ENCODE measurements around the gene NTF3.

NTF3 gene

DNA sequence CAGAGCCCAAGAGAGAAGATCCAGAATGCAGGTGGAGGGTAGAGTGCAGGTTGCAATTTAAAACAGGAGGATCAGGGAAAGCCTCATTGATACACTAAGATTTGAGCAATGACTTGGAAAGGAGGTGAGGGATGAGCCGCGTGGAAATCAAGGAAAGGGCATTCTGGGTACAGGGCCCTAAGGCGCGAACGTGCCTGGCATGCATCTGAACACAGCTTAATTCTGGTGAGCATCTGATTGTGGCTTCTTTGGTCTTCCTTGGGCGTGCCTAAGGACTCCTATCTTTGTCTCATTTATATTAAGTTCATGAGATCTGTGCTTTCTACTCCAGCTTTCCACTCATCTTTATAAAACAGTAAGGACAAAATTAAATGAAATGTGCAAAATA lies 79.3 kb downstream of the NTF3 start:
- DNase-seq (ENCODE audit: low read depth), result no peak

DNA sequence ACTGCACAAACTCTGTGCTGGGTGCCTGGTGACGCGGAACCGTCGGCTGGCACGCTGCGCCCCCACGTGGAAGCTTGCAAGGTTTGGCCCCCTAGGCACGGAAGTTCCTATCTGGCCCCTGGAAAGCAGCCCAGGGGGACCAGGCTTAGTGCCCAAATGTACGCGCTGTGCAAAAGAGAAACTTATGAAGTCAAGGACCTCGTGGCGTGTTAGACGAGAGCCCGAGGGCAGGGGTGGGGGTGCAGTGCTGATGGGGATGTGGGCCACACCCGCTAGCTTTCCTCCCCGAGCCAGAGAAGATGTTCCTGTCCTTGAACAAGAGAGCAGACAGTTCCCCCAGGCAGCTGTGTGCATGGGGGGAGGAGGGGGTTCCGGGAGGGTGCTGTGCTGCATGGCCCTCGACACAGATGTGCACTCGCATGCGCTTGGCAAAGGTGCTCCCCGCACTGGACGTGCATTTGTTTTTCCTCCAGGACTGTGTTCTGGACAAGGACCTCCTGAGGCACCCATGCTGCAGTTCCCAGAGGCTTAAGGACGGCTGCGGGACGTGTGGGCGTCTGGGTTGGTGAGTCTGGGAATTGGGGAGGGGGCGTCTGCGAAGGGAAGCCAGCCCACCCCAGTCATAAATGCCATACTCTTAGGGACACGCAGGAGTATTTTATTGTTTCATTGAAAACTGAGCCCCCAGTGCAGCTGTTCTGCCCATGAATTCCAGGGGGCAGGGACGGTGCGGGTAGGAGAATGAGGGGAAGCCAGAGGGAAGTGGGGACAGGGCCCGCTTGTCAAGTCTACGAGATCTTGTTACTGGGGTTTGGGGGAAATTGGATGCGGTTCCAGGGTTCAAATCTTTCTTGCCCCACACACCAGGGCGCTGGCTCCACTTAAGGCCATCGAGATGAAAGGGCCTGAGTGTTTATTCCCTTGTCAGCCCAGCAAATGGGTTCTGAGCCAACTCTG lies 80.0 kb downstream of the NTF3 start:
- no peak for DNase-seq (ENCODE audit: low read depth)

DNA sequence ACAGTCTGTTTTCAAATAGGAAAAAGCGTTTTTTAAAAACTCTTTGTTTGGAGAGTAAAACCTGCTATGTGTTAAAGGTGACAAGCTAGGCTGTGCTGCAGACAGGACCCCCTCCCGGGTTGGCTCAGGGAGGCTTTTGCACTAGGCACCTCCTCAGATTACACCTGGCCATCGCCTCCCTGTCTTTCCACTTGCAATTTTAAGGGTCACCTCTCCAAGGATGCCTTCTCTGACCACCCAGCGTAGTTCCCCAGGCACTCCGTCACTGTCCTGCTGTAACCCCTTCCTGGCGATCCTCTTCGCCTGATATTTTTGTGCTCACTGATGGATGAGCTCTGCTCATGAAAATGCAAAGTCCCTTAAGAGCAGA lies 80.7 kb downstream of the NTF3 start:
- no peak for DNase-seq (ENCODE audit: low read depth)

DNA sequence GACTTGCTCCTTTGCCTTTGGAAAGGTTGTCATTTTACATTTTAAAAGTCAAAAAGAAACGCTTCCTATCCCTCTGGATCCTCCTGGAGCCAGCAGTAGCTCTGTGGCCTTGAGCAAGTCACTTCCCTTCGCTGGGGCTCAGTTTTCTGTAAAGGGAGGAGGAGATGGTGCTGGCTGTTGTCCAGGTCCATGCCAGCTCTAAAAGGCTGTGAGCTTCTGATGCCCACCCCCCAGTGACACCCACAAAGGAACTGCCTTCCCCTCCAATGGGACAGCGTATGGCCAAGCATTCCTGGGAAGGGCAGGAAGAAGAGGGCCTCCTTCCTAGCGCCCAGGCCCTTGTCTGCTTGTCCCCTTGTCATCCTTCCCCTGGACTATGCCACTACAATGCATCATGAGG lies 81.5 kb downstream of the NTF3 start:
- DNase-seq (ENCODE audit: low read depth), result no peak

DNA sequence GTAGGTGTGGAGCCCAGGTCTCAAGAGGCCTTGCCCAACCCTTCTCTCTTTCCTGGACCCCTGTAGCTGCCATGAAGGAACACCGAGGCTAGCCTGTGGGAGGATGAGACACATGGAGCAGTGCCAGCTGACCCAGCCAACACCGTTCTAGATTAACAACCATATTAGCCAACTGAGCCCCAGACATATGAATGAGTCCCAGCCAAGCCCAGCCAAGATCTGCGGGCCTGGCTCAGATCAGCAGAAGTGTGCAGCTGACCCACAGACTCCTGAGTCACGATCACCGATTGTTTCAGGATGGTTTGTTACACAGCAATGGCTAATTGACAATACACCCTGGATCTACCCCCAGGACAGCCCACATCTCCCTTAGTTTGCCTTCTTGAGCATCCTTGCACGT lies 82.1 kb downstream of the NTF3 start:
- no peak for DNase-seq (ENCODE audit: low read depth)

DNA sequence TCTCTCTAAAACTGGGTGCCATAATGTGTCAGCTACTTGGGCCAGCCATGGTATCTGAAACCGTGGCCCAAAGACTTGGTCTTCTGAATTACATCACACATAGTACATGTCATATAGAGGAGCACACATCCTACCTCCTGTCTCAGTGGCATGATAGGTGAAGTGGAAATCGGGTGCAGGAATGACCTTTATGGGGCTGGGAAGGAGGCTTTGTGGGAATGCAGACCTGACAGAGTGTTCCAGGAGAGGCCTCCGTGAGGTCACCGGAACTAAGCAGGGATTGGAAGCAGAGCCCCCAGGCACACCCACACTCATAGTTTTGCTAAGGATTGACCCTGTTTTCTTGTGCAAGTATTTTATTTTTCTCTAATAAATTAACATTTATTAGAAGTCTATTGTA lies 82.6 kb downstream of the NTF3 start:
- DNase-seq (ENCODE audit: low read depth), result no peak

DNA sequence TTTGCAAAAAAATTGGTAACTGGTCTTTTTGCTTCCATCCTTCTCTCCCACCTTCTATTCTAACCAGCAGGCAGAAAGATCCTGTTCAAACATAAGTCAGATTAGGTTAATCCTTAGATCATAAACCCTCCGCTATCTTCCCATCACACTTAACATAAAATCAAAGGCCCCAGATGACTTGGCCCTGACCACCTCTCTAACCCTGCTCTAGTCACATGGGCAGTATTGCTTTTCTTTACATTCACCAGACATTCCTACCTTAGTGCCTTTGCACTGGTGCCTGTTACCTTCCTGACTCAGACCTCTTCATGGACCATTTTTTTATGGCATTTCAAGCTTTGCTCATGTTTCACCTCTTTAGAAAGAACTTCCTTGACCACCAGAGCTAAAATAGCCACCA lies 83.5 kb downstream of the NTF3 start:
- no peak for DNase-seq (ENCODE audit: low read depth)

DNA sequence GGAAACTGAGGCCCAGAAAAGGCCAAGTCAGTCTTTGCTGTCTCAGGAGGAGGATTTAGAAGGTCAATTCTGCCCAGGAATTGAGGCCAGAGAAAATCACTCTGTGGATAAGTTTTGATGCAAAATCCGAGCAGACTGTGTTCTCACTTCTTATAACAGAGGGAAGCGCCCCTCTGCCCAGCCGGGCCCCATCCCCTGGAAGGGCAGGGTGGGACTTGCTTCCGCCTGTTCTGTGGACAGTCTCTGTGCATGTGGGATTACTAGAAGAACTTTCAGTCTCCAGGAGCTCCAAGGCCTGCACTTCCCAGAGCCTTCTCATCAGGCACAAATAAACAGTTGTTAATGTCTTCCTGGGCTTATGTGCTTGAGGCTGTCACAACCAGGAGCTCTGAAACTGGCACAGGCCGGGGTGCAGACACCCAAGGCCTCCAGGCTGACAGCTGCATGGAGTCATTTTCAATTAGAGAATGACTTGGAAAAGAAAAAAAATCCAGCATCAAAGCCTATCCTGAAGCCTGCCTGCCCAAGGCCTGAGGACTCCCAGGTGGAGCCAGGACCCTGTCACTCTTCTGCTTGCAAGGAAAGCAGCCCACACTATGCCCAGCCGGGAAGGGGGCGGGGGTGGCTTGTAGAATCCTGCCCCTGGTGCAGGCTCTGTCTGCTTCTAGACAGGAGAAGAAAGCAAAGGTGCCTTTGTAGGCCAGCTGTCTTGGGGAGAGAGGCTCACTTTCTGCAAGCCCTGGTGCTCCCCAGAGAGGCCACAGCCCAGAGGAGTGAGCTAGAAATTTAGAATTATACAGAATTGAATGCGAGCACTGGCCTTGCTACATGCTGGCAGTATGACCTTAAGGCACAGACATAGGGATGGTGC lies 84.7 kb downstream of the NTF3 start:
- DNase-seq (ENCODE audit: low read depth), result no peak

DNA sequence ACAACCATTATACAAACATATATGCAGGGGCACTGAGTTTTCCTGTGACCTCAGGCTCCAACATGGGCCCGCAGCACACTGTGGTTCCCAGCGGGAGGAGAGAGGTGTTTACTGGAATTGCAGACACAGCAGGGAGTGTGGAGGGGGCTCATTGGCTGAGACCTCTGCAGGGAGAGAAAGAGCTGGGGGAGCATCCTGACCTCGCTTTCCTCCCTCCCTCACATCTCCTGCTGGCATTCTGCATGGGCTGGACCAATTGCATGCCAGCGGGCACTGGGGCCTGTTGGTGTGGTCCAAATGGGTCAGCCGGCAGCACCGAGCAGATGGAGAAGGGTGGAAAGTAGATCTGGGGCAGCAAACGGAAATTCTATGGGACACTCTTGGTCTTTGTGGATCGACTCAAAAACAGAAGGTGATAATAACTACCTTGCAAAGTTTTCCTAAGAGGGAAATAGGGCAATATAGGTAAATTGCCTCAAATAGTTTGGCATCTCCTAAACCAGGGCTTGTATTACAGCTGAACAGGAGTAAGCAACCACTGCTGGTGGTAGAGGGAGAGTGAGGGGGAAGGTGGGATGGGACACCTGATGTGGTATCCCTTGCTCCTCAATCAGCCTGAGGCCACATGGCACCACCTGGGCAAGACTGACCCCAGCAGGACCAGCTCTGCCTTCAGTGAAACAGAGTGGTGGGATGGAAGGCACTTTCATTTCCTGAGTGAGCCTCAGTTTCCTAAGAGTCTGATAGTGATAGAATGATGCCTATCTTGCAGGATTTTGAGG lies 86.9 kb downstream of the NTF3 start:
- no peak for DNase-seq (ENCODE audit: low read depth)

DNA sequence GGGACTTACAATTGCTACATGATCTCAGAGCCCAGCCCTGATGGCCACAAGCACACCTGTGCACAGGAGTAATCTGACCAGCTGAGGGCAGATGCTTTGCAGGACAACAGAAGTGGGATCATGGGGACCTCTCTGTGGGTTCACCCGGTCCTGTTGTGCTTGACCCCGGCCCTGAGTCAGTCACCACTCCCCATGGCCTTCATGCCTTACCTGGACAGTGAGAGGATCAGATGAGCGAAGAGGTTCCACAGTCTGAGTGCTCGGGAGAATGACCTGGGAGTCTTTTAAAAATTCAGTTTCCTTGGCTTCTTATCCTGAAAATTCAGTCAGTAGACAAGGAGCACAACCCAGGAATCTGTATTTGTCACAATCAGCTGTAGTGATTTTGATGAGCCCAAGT lies 88.1 kb downstream of the NTF3 start:
- no peak for DNase-seq (ENCODE audit: low read depth)

DNA sequence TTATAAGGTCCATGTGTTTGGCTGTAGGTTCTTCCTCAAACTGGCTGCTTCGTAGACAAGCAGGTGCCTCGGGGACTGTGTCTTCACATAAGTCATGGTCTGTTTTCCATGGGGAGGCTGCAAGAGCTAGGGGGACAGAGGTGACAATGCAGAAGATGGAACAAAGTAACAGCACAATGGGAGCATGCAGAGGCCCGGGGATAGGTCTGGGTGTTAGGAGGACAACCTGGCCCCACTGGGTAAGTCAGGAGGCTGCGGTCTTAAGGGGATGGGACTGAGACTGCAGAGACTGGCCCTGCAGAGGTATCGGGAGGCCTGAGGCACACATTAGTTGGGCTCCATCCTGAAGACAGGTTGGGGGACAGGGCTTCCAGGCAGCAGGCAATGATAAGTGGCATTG lies 88.9 kb downstream of the NTF3 start:
- no peak for DNase-seq (ENCODE audit: low read depth)

DNA sequence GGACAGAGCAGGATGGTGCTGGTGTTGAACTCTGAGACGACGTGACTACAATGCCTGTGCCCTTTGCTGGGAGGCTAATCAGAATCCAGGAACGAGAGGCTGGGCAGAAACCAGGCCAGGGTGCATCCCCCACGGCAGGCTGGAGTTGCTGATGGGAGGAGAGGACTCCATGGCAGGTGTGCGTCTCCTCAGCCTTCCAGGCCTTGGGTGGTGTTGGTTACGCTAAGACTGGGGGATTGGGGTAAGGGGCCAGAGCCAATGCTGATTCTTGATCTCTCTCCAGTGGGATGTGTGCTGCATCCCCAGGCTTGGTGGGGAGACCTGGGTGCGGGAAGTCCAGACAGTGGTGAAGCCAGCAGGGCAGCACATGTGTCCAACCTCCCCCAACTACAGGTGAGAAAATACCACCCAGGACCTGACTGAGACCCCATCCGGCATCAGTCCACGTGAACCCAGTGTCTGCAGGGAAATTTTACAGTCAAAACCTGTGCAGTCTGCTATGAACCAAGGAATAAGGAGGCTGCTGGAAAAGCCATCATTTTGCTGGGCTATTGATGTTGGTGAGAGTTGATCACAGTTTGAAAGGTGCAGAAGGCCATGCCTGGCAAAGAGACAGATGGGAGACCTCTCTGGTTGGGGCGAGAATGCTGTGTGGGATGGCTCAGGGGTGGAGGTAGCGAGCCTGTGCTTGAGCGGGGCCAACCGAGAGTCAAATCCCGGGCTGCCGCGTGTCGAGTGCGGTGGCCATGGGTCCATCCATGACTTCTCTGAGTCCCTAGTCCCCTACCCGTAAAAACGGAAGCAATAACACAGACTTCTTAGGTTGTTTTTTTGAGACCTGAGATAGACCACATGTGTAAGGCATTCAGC lies 89.8 kb downstream of the NTF3 start:
- no peak for DNase-seq (ENCODE audit: low read depth)

DNA sequence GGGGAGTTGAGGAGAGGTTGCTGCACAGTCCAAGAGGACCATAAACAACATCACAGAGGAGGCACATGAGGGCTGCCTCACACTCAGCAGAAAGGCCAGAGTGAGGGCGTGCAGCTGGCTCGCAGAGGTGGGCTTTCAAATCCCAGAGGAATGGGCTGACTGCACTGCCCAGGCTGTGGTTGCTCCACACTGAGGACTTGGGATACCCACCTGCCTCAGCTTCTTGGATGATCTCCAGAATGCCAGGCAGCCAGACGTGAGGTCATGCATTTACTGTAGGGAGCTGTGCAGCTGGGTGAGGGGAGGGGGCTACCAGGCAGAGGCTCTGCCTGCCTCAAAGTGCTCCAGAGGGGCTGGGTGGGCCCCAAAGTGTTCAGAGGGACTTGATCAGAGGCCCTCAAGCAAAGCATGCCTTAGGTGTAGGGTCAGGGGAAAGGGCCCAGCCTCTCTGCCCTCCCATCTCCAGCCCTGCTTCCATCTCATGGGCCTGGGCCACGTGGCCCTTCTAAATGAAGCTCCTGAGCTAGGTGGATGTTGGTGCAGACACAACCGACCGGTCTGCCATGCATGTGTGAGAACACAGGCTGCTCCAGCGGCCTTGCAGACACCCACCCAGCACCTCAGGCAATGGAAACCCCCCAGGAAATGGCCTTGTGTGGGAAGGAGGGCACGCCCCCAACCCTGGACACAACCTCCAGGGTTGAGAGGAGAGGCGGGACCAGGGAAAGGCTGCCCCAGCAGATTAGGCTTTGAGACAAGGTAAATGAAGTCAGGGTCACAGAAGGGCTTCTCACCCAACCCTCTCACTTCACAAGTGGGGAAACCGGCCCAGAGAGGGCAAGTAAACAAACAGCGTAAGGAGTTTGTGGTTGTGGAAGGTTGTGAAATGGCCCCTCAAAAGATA lies 90.8 kb downstream of the NTF3 start:
- DNase-seq (ENCODE audit: low read depth), result no peak

DNA sequence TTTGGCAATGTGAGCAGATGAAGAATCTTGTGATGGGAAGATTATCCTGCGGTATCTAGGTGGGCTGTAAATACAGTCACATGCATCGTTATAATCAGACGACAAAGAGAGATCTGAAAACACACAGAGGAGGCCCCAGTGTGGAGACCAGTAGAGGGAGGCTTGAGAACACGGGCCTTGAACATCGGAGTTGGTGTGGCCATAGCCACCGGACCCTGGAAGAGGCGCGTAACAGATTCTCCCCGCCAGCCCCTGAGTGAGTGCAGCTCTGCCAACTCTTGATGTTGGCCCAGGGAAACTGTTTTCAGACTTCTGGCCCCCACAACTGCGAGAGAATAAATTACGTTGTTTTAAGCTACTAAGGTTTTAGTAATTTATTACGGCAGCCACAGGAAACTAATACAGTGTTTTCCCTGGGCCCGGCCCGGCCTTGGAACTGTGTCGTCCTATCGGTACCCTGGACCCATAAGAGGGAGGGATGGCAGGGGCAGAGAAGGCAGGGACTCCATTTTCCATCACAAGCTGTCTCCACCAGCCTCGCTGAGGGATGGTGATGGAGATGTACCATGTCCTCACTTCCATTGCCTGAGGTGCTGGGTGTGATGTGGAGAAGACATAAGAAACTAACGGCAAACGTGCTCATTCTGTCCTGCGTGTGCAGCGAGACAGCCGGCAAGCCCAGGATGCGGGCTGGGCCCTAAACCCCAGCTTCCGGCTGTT lies 91.6 kb downstream of the NTF3 start:
- no peak for DNase-seq (ENCODE audit: low read depth)

DNA sequence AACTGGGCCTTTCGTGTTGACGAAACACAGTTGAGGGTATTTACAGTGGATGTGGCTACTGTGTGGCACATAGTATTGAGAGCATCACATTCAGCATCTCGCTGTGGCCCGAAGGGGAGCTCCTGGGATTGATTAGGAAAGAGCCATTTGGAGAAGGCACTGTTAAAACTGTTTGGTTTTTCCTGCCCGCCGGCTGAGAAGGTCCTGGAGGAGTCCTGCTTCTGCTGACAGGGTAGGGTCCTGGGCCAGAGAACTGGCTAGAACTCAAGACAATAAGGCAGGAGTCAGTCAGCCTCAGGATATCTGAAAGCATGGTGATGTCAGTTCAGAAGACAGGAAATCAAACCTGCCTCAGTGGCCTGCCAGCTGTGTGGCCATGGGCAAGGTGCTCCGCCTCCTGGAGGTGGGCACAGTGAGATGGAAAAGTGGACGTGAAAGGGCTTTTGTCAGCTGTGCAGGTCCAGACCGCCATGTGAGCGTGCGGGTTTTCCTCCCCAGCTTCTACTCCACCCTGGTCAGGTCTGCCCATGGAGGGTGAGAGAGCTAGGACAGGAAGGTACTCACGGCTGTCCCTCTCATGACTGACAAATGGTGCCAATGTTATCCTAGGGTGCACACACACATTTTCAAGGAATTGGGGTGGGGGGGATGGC lies 92.3 kb downstream of the NTF3 start:
- DNase-seq (ENCODE audit: low read depth), result no peak

DNA sequence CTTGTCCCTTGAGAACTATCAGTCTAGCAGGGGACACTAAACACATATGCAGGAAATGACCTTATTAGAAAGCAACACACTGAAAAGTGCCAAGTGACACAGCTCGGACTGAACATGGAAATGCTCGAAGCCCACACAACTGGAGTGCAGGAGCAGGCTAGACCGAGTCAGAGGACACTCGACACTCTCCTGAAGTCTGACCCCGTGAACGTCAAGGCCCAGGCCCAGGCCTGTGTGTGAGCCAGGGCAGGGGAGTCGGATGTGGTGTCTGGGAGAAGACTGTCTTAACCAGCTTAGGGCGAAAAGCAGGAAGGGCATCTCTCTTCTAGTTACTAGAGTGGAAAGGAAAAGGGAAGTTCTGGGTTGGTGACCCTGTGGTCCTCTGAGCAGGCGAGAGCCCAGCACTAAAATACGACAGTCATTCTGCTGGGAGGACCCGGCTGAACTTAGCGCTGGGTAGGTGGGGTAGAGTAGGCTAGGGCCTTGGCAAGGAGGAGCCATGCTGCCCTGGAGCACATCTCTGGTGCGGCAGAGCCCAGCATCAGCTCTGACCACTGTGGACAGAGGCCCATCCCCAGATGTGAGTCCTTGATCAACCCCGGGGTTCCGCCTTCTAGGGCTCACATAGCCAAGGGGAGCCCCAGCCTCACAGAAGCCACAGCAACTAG lies 93.0 kb downstream of the NTF3 start:
- DNase-seq (ENCODE audit: low read depth), result no peak

DNA sequence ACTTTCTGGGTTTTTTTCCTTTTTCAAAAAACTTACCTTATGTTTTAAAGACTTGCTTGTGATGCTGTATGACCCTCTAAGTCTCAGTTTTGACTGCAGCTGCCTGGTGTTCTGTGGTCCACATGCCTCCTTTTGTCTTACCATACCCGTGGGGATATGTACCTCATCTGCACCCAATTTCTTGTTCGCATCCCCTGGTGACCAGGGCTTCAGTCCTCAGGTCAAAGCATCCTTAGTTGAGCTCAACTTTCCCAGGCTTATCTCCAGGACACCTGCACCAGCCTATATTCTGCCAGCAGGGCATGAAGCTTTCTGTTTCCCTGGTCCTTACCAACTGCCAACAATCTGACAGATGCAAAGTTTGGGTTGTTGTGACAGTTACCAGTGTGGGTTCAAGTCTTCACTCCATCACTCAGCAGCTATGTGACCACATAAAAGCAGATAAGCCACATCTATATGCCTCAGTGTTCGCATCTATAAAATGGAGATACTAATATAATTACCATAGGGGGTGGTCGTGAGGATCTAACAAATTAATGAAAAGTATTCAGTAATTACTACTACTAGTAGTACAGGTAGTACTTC lies 94.0 kb downstream of the NTF3 start:
- no peak for DNase-seq (ENCODE audit: low read depth)

DNA sequence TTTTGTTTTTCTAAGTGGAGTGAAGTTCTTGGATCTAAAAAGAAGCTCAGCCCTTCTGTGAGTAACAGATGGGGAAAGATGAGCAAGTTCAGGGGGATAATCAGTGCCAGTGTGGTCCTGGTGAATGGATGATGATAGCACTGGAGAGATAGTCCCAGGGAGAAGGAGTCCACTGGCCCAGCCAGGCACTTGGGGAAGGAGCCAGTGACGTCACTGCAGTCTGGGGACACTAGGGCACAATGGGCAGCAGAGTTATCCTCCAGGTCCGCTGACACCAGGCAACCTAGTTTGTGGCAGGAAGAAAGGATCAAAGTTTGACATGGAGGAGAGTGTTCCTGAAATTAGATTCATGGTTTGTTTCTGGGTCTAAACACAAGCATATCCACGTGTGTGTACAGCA lies 101.5 kb downstream of the NTF3 start:
- no peak for DNase-seq (ENCODE audit: low read depth)

Measured in non-pigmented ciliary epithelial cell (primary cell).